RPMI8226 (cell line): ENCODE data around the gene CA11.
"Not testable (repeated sequence)": the region's sequence is repeated elsewhere in the genome, so short reads cannot be mapped to it uniquely, and the experiment has no call there.

Source experiments
- DNase-seq: peaks from one replicate; pipeline ENCODE4 v3.0.0-alpha.2; 2015

The CA11 gene

DNA sequence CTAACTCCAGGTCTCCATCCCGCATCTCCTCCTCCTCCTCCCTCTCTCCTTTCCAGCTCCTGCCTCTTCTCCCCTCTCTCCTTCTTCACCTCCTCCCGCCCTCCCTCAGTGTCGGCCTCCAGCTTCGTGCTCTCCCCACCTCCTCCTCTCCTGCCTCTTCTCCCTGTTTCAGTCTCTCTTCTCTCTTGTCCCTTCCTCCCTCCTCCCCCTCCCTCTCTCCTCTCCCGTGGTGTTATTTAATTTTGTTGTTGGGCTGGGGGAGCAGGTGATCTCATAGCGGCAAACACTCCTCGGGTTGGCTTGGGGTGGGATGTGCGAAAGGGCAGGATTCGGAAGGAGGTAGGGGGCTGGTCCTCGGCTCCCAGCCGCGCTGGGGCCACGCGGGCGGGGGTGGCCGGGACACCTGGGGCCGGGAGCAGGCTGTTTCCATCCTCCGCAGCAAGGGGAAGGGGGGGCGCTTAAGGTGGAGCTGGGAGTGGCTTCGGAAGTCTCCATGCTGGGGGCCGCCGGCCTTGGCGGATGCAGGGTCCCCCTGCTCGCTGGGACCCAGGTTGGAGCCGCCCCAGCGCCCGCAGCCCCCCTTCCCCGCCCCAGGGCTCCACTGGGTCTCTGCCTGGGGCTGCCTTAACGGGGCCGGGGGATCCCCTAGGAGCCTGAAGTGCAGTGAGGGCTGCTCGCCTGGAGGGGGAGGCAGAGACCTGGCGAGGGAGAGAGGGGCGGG is at the start of gene CA11:
CA11 (minus strand) TSS at position 187 of the 721 bp plus-strand sequence. CDS start 555 bp downstream, outside the sequence.
- peak; percentile 88 for DNase-seq

DNA sequence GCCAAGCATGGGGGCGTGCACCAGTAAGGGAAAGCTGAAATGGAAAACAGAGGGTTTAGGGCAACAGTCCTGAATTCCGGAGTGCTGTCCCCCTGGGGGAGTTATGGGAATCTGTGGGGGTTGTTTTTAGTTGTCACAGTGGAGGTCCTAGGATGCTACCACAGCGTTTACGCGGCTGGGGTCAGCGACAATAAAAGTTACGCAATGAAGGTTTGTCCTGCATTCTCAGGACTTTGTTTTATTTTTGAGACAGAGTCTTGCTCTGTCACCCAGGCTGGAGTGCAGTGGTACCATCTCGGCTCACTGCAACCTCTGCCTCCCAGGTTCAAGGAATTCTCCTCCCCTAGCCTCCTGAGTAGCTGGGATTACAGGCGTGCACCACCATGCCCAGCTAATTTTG is 47.6 kb upstream of the CA11 start:
- DNase-seq: not testable (repeated sequence)

DNA sequence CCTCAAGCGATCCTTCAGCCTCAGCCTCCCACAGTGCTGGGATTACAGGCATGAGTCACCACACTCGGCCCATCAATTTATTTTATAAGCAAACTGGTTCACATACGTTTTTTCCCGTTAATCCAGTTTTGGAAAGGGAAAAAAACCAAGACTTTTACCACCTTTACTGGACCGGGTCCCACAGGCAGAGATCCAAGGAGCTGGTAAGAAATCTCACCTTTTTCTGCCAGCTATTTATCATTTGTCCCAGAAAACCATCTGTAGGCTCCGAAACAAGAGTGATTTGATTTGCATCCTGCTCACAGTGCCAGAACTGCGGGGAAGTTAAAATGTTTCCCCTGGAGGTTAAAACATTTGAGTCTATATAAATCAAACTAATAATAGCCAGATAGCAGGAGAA is 43.5 kb upstream of the CA11 start:
- DNase-seq: no peak

DNA sequence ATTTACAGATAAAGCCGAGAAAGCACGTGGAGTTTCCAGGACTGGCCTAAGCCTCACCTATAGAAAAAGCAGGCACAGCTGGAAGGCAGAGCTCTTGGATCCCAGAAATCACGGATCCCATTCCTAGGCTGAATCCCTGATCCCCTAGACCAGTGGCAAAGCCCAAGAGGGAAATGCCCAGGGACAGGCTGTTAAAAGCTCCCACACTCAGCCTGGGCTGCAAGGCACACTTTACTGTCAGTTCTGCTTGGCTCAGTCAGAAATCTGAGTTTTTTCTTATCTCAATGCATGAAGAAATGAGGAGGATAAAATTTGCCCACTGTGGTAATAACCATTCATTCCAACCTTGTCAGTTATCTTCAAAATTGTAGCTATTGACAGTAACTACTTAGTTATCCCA is 41.8 kb upstream of the CA11 start:
- DNase-seq: no peak

DNA sequence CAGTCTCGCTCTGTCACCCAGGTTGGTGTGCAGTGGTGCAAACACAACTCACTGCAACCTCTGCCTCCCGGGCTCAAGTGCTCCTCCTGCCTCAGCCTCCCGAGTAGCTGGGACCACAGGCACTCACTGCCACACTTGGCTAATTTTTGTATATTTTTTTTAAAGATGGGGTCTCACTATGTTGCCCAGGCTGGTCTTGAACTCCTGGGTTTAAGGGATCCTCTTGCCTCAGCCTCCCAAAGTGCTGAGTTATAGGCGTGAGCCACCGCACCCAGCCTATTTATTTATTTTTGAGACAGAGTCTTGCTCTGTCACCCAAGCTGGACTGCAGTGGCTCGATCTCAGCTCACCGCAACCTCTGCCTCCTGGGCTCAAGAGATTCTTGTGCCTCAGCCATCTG is 40.6 kb upstream of the CA11 start:
- DNase-seq: not testable (repeated sequence)

DNA sequence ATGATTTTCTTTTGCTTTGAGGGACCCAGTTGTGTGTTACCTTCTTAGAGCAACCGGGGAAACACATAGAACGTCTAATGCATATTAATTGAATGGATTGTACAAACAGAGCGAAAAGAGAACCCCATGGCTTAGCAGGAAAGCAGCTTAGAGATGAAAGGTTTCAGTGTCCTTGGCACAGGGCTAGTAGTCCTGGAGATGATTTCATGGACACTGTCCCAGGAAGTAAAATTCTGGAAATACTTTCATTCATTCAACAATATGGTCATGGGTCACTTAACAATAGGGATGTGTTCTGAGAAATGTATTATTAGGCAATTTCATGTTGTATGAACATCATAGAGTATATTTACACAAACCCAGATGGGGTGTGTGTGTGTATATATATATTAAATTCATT is 40.1 kb upstream of the CA11 start:
- no peak for DNase-seq

DNA sequence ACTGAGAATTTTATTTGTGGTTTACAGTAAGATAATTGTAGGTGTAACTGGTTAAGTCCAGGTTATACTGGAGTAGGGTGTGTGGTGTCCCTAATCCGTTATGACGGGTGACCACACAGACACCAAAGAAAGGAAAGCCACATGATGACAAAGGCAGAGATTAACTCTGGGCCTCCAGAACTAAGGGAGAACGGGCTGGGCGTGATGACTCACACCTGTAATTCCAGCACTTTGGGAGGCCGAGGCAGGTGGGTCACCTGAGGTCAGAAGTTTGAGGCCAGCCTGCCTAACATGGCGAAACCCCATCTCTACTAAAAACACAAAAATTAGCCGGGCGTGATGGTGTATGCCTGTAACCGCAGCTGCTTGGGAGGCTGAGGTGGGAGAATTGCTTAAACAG is 39.6 kb upstream of the CA11 start:
- no peak for DNase-seq

DNA sequence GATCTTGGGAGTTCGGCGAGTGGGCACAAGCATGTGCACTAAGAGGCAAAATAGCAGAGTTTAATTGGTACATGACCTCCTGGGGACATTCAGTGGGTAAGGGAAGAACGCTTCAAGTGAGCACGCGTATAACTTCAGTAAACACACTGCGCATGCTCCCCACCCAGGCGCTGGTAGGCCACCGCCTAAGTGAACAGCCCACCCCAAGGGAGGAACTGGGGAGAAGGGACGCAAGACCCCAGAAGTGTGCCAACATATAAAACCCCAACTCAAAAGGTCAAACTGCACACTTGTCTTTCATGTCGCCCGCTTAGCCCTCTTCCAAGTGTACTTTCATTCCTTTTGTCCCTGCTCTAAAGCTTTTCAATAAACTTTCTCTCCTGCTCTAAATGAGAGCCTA is 37.4 kb upstream of the CA11 start:
- no peak for DNase-seq

DNA sequence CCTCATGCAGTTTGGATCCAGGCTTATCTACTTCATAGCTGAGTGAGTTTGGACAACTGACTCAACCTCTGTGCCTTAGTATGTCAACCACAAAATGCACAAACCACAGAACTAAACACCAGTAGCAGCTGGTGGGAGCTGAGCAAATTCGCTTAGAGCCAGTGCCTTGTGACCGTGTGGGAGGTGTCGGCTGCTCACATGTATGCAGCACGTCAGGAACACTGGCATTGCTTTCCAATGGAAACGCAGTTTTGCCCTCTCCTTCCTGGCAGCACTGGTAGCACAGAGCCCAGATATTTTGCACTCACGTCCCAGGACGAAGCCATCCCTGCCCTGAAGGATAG is 35.1 kb upstream of the CA11 start:
- no peak for DNase-seq

DNA sequence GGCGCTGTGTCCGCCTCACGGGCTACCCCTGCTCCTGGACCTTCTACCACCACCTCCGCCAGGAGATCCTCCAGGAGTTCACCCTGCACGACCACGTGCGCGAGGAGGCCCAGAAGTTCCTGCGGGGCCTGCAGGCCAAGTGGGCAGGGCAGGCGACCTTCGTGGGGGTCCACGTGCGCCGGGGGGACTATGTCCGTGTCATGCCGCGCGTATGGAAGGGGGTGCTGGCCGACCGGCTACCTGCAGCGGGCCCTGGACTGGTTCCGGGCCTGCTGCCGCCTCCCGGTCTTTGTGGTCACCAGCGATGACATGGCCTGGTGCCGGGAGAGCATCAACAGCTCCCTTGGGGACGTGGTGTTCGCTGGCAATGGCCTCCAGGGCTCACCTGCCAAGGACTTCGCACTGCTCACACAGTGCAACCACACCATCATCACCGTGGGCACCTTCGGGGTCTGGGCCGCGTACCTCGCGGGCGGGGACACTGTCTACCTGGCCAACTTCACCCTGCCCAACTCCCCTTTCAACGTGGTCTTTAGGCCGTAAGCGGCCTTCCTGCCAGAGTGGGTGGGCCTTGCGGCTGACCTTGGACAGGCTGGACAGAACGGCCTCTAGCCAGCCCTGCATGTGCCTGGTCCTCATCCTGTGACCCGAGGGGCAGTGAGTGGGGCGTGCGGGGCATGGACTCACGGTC is 34.6 kb upstream of the CA11 start:
- no peak for DNase-seq

DNA sequence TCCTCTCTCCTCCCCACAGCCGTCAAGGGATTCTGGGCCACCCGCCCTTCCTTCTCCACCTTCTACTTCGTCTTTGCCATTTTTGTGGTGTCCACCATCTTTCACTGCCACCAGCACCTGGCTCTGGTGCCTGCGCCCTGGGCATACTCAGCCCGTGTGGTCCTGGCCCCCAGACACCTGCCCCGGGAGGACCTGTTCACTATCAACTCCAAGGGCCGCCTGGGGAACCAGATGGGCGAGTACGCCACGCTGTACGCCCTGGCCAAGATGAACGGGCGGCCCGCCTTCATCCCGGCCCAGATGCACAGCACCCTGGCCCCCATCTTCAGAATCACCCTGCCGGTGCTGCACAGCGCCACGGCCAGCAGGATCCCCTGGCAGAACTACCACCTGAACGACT is 34.0 kb upstream of the CA11 start:
- not testable (repeated sequence) for DNase-seq

DNA sequence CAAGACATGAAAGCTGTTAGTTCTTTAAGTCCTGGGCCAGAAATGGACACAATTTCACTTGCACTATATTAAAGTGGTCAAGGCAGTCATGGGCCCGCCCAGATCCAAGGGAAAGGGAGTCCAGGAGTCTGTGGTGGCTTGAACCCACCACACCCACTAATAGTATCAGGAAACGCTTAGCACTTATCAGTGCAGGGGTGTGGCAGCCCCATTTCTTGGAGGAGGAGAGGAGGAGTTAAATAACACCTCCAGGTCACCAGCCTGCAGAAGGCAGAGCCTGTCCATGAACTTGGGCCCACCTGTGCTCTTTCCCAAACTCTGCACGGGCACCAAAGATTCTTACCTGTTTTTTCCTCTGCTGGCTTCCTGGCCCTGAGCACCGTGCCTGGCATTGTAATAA is 32.2 kb upstream of the CA11 start:
- no peak for DNase-seq

DNA sequence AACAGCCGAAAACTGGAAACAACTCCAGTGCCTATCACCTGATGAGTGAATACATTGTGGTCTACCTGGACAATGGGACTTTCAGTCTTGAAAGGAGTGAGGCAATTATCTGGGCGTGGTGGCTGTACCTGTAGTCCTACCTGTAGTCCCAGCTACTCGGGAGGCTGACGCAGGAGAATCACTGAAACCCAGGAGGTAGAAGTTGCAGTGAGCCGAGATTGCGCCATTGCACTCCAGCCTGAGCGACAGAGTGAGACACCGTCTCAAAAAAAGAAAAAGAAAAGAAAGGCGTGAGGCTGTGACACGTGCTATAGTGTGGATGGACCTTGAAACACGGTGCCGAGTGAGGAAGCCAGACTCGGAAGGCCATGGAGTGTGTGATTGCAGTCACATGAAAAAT is 30.9 kb upstream of the CA11 start:
- DNase-seq: no peak

DNA sequence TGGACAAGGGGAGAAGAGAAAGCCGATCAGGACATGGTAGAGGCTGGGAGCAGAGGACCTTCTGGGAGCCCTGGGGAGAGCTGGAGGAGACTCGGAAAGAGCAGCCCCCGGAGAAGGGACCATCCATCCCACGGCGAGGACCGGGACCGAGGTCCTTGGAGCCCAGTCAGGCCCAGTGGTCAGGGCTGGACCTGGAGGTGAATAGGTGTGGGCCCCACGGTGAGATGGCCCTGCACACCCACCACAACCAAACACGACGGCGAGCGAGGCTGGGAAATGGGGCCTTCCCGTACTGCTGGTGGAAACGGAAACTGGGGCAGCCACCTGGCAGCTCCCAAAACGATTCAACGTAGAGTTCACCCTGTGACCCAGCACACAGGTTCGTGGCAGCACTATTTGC is 30.5 kb upstream of the CA11 start:
- DNase-seq: no peak

DNA sequence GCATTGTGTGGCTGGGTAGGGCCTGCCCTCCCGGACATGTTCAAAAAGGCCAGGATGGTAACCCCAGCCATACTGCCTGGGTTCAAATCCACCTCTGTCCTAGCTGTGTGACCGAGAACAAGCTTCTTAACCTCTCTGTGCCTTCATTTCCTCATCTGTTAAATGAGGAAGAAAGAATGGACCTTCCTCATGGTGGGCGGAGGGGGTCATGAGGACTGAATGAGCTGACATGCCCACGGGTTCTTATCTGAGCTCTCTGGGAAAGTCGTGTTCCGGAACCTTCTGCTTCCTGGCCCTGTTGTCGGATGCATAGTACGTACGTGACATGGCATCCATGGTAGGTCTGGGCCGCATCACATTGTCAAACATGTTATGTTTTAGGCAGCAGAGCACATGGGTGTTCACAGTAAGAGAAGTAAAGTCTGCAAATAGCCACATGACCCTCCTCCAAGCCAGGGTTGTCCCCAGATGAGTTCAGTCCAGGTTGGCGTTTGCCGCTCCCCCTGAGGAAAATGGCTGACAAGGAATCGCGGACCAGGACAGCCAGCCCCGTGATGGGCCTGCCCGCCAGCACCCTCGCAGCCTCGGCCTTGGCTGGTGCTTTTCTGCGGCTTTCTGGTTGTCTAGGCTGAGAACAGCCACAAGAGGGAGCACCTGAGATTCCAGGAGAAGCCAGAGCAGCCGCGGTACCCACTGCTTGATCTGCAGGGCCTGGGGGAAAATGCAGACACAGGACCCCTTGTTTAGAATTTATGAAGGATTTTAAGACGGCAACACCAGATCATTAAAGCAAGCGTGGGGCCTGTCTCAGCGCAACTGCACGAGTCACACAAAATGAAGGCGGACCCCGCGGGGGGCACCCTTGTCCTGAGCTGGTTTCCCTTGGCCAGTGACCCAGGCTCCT is 29.2 kb upstream of the CA11 start:
- DNase-seq: peak; percentile 76

DNA sequence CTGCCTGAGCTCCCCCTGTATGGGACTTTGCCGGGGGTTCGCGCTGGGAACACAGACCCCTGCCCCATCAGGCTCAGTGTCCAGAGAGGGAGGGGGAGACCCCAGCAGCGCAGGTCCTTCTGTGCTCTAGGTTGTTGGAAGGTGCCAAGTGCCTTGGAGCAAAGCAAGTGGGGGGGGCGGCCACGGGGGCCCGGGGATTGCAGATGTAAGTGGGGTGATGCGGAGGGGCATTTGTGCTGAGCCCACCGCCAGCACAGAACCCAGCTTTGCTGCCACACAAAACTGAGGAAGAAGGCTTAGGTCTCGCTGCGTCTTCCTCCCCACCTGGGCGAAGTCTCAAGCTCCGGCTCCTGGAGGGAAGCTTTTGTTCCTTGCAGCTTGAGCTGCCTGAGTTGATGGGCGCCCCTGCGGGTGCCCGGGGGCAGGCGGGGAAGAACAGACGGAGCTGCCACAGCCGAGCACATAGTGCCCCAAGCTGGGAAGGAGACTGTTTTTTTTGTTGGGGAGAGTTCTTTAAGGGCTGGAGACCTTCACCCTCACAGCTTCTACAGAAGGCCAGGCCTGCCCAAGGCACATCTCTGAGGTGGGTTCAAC is 28.3 kb upstream of the CA11 start:
- no peak for DNase-seq

DNA sequence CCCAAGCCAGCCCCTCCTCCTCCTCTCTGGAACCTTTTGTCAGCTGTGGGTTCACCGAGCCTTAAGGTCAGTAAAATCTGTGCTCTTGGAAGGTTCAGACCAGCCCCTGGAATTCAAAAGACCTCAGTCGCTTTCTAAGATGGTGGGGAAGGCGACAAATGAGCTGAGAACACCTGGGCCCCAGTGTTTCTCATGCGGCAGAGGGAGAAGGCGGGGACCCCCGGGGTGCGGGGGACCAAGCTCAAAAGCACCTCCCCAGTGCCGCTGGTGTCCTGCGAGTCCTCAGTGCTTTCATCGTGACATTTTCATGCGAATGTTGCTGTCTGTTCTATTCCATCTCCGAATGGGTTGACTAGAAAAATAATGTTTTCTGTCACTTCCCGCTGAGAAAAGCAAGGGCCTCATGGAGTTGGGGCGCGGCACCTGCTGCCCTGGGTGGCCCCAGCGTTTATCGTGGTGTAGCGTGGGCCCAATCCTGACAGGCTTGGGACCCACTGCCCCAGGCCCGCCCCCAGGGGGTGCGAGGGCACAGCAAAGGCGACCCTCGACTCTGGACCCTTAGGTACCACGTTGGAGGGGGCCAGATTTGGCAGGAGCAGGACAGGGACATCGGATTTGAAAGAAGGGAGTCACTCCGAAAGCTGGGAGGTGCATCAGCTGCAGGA is 27.6 kb upstream of the CA11 start:
- DNase-seq: no peak

DNA sequence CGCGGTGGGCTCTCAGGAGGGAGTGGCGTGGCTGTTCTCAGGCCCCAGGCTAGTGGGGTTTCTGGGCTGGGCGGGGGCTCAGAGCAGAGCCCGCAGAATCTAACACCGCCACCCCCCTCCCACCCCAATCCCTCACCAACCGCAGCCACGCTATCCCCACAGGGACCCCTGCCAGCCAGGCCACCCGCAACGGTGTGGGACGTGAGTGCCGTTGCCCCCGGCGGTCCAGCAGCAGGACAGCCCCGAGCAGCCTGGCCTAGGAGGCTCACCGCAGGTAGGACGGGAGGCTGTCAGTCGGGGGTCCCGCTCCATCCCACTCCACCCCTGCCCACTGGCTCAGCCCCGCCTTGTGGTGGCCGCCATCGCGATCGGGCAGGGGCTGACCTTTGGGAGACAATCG is 27.0 kb upstream of the CA11 start, which contains the start of gene NTN5:
NTN5 (minus strand) TSS at position 24 of the 400 bp plus-strand sequence. CDS start 2,031 bp downstream, outside the sequence.
- DNase-seq: no peak

DNA sequence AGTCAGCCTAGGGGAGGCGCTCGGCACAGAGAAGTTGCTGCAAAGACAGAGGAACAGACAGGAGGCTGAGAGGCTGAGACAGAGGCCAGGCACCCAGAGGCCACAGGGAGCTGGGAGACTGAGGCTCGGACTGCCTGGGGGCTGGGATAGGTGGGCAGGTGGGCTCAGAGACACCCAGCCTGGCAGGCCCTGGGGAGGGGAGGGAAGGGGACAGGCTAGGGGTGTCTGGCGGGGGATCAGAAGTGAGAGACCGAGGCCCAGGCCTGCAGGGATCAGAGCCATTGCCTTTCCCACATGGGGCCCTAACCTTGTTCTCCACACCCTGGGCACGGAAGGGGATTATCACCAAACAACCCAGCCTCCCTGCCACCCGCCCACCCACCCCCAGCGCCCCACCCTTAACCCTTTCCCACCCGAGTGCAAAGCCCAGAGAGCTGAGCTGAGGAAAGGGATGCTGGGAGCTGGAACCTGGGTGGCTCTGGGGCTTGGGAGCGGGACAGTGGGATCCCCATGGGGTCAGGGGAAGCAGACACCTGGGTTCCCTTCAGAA is 25.5 kb upstream of the CA11 start:
- DNase-seq: no peak

DNA sequence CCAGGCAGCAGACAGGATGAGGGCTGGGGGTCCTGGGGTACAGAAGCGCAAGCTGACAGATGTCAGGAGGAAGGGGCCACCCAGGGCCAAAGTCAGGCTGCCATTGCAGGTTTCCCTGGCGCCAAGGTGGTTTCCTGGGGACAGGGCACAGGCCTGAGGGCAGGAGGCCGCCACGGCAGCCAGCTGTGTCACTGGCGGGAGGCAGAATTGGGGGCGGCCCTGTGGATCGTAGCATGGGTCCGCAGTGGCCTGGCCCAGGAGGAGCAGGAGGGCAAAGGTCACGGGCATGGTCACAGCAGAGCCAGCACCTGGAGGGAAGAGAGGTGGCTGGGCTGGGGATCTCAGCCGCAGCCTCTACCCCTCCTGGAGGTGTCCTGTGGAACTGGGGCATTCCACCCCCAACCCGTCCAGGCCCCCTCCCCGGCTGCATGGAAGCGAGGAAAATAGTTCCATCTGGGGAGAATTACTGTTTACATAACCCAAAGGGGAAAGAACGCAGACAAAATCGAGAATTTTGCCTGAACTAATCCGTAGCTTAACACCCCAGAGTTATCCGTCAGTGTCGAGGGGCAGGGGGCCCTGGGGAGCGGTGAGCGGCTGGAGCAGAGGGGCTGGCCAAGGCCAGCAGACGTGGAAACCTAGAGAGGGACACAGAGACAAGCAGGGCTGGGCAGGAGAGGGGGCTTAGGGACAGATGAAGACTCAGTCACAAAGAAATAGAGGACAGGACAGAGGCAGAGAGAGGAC is 24.9 kb upstream of the CA11 start:
- DNase-seq: no peak

DNA sequence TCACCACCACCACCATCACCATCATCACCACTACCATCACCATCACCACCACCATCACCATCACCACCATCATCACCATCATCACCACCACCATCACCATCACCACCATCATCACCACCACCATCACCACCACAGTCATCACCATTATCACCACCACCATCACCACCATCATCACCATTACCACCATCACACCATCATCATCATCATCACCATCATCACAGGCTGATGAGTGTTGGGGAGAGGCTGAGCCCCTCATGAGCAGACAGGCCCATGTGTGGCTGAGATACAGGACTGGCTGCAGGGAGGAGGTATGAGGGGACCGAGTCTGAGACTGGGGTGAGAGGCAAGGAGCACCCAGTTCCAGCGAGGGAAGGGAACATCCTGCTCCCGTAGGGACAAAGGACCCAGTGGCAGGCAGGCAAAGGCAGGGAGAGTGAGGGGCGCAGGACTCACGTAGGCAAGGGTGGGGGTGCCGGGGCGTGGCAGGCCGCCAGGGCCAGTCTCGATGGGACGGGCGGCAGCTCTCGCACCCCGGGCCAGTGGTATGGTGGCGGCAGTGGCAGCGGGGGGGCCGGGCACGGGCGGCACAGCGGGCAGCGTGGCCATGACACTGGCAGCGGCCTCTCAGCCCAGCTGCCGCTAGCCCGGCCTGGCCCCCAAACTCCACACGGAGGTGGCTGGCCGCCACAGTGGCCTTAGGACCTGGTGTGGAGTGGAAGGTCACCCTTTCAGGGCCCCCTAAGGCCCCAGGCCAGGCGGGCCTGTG is 24.1 kb upstream of the CA11 start:
- no peak for DNase-seq
